ENCODE results near the gene AK9. TPM values are rescaled to one million over a fixed set of nuclear protein-coding genes. Genes with fewer than 3 reads are reported as not detected.

Gene AK9
- total and polyA plus RNA-seq, 2 of the 4 experiments (the other 2 are of a cell fraction) = 1.7 to 1.8 TPM

DNA sequence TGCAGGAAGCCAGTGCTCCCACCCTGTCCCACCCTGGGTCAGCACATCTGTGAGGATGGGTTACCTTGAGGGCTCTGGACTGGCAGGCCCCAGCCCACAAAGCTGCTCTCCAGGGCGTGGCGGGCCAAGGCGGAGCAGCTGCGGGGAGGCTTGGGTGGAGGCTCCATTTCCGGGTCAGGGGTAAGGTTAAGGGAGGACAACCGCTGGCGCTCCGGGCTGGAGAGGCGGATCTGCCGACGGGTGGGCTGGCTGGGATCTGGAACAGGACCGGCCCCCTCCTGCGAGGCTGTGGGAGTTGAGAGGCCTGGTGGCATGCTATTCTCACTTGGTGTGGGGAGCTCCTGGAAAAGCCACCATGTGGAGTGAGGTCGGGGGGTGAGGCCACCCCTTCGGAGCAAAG lies 244.9 kb downstream of the AK9 start:
- dilution Hi-C loops (cut with HindIII; ENCODE audit: low sequenced_read_pairs, unreplicated experiment) (no loop called here), in situ Hi-C loops (cut with MboI; ENCODE audit: low sequenced_read_pairs) (no loop called here), intact Hi-C loops (cut with micrococcal nuclease) (no loop called here)
- TF ChIP-seq, protein P1, sequence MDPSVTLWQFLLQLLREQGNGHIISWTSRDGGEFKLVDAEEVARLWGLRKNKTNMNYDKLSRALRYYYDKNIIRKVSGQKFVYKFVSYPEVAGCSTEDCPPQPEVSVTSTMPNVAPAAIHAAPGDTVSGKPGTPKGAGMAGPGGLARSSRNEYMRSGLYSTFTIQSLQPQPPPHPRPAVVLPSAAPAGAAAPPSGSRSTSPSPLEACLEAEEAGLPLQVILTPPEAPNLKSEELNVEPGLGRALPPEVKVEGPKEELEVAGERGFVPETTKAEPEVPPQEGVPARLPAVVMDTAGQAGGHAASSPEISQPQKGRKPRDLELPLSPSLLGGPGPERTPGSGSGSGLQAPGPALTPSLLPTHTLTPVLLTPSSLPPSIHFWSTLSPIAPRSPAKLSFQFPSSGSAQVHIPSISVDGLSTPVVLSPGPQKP (IDR thresholded peaks at IDR 0.05; ENCODE audit: borderline replicate concordance, low read depth, low read length) = no peak
- TF ChIP-seq RFX5 (IDR thresholded peaks at IDR 0.05; ENCODE audit: low read depth, low read length) (no peak), FOS (IDR thresholded peaks at IDR 0.05; ENCODE audit: low read depth, low read length) (no peak), SMC3 (IDR thresholded peaks at IDR 0.05; ENCODE audit: low read depth, low read length) (no peak), MXI1 (IDR thresholded peaks at IDR 0.05; ENCODE audit: borderline replicate concordance, low read depth, low read length) (no peak), RAD21 (IDR thresholded peaks at IDR 0.05; ENCODE audit: low read length) (no peak), RCOR1 (IDR thresholded peaks at IDR 0.05; ENCODE audit: insufficient replicate concordance, low read length) (no peak), CEBPB (IDR thresholded peaks at IDR 0.05; ENCODE audit: low read depth, low read length) (no peak)
- TF ChIP-seq, protein P2, sequence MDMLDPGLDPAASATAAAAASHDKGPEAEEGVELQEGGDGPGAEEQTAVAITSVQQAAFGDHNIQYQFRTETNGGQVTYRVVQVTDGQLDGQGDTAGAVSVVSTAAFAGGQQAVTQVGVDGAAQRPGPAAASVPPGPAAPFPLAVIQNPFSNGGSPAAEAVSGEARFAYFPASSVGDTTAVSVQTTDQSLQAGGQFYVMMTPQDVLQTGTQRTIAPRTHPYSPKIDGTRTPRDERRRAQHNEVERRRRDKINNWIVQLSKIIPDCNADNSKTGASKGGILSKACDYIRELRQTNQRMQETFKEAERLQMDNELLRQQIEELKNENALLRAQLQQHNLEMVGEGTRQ (IDR thresholded peaks at IDR 0.05; ENCODE audit: low read depth, low read length) = no peak
- TF ChIP-seq, protein P3, sequence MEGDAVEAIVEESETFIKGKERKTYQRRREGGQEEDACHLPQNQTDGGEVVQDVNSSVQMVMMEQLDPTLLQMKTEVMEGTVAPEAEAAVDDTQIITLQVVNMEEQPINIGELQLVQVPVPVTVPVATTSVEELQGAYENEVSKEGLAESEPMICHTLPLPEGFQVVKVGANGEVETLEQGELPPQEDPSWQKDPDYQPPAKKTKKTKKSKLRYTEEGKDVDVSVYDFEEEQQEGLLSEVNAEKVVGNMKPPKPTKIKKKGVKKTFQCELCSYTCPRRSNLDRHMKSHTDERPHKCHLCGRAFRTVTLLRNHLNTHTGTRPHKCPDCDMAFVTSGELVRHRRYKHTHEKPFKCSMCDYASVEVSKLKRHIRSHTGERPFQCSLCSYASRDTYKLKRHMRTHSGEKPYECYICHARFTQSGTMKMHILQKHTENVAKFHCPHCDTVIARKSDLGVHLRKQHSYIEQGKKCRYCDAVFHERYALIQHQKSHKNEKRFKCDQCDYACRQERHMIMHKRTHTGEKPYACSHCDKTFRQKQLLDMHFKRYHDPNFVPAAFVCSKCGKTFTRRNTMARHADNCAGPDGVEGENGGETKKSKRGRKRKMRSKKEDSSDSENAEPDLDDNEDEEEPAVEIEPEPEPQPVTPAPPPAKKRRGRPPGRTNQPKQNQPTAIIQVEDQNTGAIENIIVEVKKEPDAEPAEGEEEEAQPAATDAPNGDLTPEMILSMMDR (conservative IDR thresholded peaks at IDR 0.05; ENCODE audit: low read depth, low read length) = no peak
- no peak overlapping the region for H3K9ac ChIP-seq (ENCODE audit: low read depth, low read length)
- no peaks in the 10 kb centered on the region for H3K9me3 ChIP-seq (ENCODE audit: control insufficient read depth, insufficient read depth, low read length)
- BruUV-seq (replicated peaks) = no TSS peak
- no peak overlapping the region for H2BK15ac ChIP-seq (ENCODE audit: low read depth, low read length)
- H2BK120ac ChIP-seq (ENCODE audit: low read depth, low read length) = no peak overlapping the region
- CTCF ChIA-PET = interaction anchor here (0.6 kb wide), 1 partner anchor 10 kb away, joined by 3 read pairs; no protein-coding TSS in a partner anchor
- no peak overlapping the region for H3K23ac ChIP-seq (ENCODE audit: low read depth, low read length)
- no peak overlapping the region for H2AK9ac ChIP-seq (replicated peaks; ENCODE audit: low read depth, low read length, poor library complexity)
- DNase-seq (no peak), ATAC-seq (ENCODE audit: low read depth) (no peak)
- POLR2A ChIA-PET (ENCODE audit: unreplicated experiment) = no interaction called here
- H3K4me3 ChIP-seq (ENCODE audit: insufficient read depth, low read depth, low read length) = no peak overlapping the region
- no peak overlapping the region for H3K56ac ChIP-seq (ENCODE audit: extremely low read depth, insufficient read depth, low read length)
- no peak overlapping the region for H2AK5ac ChIP-seq (ENCODE audit: low read depth, low read length)
- no peak overlapping the region for H3K27ac ChIP-seq (ENCODE audit: insufficient read depth, low read length)
- no peak overlapping the region for H3K14ac ChIP-seq (replicated peaks; ENCODE audit: low read depth, low read length)
- no peak overlapping the region for H4K91ac ChIP-seq (ENCODE audit: insufficient read depth, low read depth, low read length)
- peaks cover 7% of the 10 kb centered on the region; the same call in 1 of the 2 replicates for H4K20me1 ChIP-seq (ENCODE audit: insufficient read depth, low read length)
- peaks cover 64% of the 10 kb centered on the region for H3K36me3 ChIP-seq (ENCODE audit: control insufficient read depth, insufficient read depth, low read length)
- no peak overlapping the region for H2BK5ac ChIP-seq (ENCODE audit: low read depth, low read length, poor library complexity, severe bottlenecking)
- no peak overlapping the region for H4K5ac ChIP-seq (ENCODE audit: low read depth, low read length)
- no peak overlapping the region for H3K4me2 ChIP-seq (ENCODE audit: low read depth, low read length)
- H3K4ac ChIP-seq (ENCODE audit: low read depth, low read length) = no peak overlapping the region
- H2BK20ac ChIP-seq (ENCODE audit: low read depth, low read length) = no peak overlapping the region
- no peaks in the 10 kb centered on the region for H3K27me3 ChIP-seq (ENCODE audit: control insufficient read depth, insufficient read depth, low read length)
- no peak overlapping the region for H4K8ac ChIP-seq (ENCODE audit: low read depth in 2 of 2, low read length in 2 of 2)
- no peak overlapping the region for H2AFZ ChIP-seq (replicated peaks; ENCODE audit: low read length, poor library complexity)
- peaks cover 0 to 23% of the 10 kb centered on the region in 2 experiments; a peak in 3 of 4 replicates for H3K79me1 ChIP-seq (ENCODE audit: low read depth in 1 of 2, low read length in 2 of 2)
- peaks cover 8% of the 10 kb centered on the region for H3K4me1 ChIP-seq (ENCODE audit: control insufficient read depth, insufficient read depth, low read length)
- no peak overlapping the region for H3K18ac ChIP-seq (ENCODE audit: low read depth, low read length)
- H3K9me1 ChIP-seq (ENCODE audit: insufficient read depth, low read length) = peaks cover 20% of the 10 kb centered on the region
- no CpG with 5 or more reads among the region's 15 CpGs for WGBS, 2 experiments (ENCODE audit: extremely low coverage in 2 of 2, insufficient read length in 1 of 2)
